AG09309 (cell line): Measurements from ENCODE around the gene ZNF726.
"Not testable (repeated sequence)": the region's sequence is repeated elsewhere in the genome, so short reads cannot be mapped to it uniquely, and the experiment has no call there.

Experiments used
- DNase-seq: peaks from one replicate; pipeline ENCODE4 v3.0.0-alpha.2; 2010; ENCODE audit warnings: low read depth
- H3K4me3 ChIP-seq: 2 replicates; pipeline ENCODE4 v1.5.1; 2011; ENCODE audit warnings: mild to moderate bottlenecking, low read depth, low read length, moderate library complexity; ENCODE audit not compliant: control insufficient read depth
- CTCF ChIP-seq: IDR thresholded peaks from 2 replicates; pipeline ENCODE4 v1.5.1; 2011; ENCODE audit warnings: mild to moderate bottlenecking, low read depth, low read length, inconsistent platforms; ENCODE audit not compliant: insufficient read depth, control insufficient read depth; ENCODE audit errors: missing control alignments

ZNF726 gene

GRCh38 chr19:23914402-23915286 lies at the start of gene ZNF726:
TSS of gene ZNF726 (plus strand) at chr19:23914886. CDS start at chr19:23914995, 109 bp downstream.
- DNase-seq, result peak; percentile 78
- TF ChIP-seq CTCF, result no peak
- peak within 1 kb of the TSS; percentile 95 for H3K4me3 ChIP-seq

- no peak overlapping the region for H3K4me3 ChIP-seq
- TF ChIP-seq CTCF, result no peak
- DNase-seq, result no peak
Measured at GRCh38 chr19:23867895-23868294, 46.8 kb upstream of the ZNF726 start.

- no peak for TF ChIP-seq CTCF
- DNase-seq, result no peak
- no peak overlapping the region for H3K4me3 ChIP-seq
Measured at GRCh38 chr19:23868630-23869029, 46.1 kb upstream of the ZNF726 start.

DNA sequence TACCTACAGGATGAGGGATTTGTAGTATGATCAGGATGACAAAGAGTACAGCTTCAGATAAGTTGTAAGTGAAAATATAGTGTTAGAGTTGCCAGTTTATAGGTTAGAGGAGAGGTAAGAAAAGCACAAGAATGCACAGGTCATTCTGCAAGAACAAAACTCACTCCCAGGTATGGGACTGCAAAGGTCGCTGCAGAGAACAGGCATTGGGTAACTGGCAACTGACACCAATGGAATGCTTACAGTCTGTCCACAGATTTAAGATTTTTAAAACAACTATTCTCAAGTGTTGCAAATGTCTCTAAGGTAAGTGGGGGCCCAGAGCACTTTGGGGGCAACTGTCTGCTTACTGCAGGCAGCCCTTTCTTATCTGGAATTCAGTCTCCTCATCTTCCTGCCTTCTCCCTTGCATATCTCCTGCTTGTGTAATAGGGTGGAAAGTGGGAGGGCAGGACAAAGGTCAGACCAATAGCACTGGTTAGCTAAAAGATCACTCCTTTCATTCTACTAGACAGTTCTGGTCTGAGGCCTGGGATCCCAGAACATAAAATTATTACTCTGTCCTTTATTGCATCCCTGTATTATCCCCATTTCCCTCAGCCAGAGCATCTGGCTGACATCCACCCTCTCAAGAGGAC lies 42.3 kb upstream of the ZNF726 start:
- H3K4me3 ChIP-seq, result no peak overlapping the region
- TF ChIP-seq CTCF, result no peak
- DNase-seq, result no peak

DNA sequence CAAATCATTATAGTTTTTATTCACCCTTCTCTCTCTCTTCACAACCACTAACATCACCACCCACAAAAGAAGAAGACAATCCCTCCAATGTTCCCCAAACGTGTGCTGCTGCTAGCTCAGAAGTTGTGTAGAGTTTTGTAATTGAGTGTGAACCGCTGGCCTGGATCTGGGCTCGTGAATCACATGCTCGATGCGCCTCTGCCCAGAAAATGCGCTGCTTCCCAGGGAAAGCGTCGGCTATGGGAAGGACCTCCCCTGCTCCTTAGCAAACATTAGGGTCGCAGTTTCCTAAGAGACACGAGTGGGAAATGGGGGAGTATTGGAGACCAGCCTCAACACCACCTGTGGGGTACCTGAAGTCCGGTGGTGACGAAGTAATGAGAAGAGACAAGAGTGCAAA lies 38.4 kb upstream of the ZNF726 start:
- no peak for TF ChIP-seq CTCF
- no peak for DNase-seq

GRCh38 chr19:23876756-23877155 lies 37.9 kb upstream of the ZNF726 start:
- H3K4me3 ChIP-seq, DNase-seq: not testable (repeated sequence)

More for the DNA sequence above, 38.4 kb upstream of the ZNF726 start:
- H3K4me3 ChIP-seq, result no peak overlapping the region

DNA sequence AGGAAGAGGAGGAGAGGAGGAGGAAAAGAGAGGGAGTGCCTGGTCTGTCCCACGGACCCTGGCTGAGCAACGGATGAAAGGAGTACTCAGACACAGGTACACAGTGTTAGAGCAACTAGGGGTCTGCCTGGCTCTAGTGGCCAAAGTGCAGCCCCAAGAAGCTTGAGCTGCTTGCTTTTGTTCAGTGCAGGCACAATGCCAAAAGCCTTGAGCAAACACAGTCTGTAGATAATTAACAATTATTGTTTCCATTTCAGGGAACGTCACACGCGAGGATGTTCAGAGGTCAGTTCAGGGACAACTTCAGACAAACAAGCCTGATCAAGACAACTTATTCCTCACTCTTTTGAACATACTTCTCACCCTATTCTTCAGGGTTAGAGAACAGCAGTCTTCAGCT lies 32.2 kb upstream of the ZNF726 start:
- DNase-seq, result no peak
- no peak for TF ChIP-seq CTCF
- H3K4me3 ChIP-seq, result no peak overlapping the region
